SK-N-MC (cell line): ENCODE results near the gene TMEM86A.

Experiments
- EZH2 ChIP-seq: fragments of 200-600 bp; sonication (generic); IDR thresholded peaks from one replicate; pipeline ENCODE4 v1.6.1; 2017; ENCODE audit warnings: antibody characterized with exemption
- FOXP2 ChIP-seq: optimal IDR thresholded peaks from 2 replicates; pipeline ENCODE3; 2011; ENCODE audit warnings: mild to moderate bottlenecking, moderate library complexity; ENCODE audit not compliant: insufficient read depth; ENCODE audit errors: extremely low read length, control extremely low read depth
- POLR2AphosphoS5 ChIP-seq: IDR thresholded peaks from 2 replicates; pipeline ENCODE4 v1.6.1; 2012; ENCODE audit warnings: mild to moderate bottlenecking, low read depth, low read length, borderline replicate concordance

GRCh38 chr11:18707811-18708340 is 9.3 kb downstream of the TMEM86A start:
- TF ChIP-seq EZH2 (no peak), POLR2AphosphoS5 (no peak), FOXP2 (no peak)
